ENCODE results near the gene RGS13. TPM values are rescaled to one million over a fixed set of nuclear protein-coding genes. Genes with fewer than 3 reads are reported as not detected.

Gene RGS13
- total and polyA plus RNA-seq, 10 of the 15 experiments (the other 5 are each of a cell fraction or from before 2014, with no cell fraction given) = 0.23 to 16.0 (median 0.36) TPM; not detected in 1

DNA sequence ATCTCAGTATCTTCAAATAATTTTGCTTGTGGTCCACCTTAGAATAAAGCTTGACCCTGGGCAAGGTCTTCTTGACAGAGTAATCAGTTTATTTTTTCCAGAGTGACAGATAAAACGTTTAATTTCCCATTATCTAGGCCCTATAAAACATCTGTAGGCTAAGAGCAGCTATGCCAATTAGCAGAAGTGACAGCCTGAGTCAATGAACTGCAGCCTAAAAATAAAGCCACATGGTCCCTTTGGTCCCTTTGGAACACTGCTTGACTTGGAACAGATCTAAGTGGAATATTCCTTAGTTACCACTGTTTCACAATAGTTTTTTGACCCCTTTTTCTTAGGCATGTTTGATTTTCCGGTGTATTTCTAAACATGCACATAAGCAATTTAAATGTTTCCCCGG is 6.3 kb upstream of the RGS13 start (continued):
- TF ChIP-seq, protein P1, sequence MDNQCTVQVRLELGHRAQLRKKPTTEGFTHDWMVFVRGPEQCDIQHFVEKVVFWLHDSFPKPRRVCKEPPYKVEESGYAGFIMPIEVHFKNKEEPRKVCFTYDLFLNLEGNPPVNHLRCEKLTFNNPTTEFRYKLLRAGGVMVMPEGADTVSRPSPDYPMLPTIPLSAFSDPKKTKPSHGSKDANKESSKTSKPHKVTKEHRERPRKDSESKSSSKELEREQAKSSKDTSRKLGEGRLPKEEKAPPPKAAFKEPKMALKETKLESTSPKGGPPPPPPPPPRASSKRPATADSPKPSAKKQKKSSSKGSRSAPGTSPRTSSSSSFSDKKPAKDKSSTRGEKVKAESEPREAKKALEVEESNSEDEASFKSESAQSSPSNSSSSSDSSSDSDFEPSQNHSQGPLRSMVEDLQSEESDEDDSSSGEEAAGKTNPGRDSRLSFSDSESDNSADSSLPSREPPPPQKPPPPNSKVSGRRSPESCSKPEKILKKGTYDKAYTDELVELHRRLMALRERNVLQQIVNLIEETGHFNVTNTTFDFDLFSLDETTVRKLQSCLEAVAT (IDR thresholded peaks at IDR 0.05) = no peak
- TF ChIP-seq SMC3 (IDR thresholded peaks at IDR 0.05; ENCODE audit: borderline replicate concordance, low read length) = no peak
- no peak for TF ChIP-seq POLR2A (IDR thresholded peaks at IDR 0.05; ENCODE audit: low read depth, low read length)
- TF ChIP-seq GATAD2B (conservative IDR thresholded peaks at IDR 0.05; ENCODE audit: low read depth) = no peak
- no peak for TF ChIP-seq RAD21 (IDR thresholded peaks at IDR 0.05; ENCODE audit: insufficient read depth, low read depth, low read length)
- TF ChIP-seq MYB (IDR thresholded peaks at IDR 0.05; ENCODE audit: borderline replicate concordance, low read depth, low read length) = no peak
- no peak for TF ChIP-seq NR2C2 (IDR thresholded peaks at IDR 0.05; ENCODE audit: borderline replicate concordance, control insufficient read depth, insufficient read length, low read depth)
- TF ChIP-seq ZNF217 (IDR thresholded peaks at IDR 0.05) = no peak

DNA sequence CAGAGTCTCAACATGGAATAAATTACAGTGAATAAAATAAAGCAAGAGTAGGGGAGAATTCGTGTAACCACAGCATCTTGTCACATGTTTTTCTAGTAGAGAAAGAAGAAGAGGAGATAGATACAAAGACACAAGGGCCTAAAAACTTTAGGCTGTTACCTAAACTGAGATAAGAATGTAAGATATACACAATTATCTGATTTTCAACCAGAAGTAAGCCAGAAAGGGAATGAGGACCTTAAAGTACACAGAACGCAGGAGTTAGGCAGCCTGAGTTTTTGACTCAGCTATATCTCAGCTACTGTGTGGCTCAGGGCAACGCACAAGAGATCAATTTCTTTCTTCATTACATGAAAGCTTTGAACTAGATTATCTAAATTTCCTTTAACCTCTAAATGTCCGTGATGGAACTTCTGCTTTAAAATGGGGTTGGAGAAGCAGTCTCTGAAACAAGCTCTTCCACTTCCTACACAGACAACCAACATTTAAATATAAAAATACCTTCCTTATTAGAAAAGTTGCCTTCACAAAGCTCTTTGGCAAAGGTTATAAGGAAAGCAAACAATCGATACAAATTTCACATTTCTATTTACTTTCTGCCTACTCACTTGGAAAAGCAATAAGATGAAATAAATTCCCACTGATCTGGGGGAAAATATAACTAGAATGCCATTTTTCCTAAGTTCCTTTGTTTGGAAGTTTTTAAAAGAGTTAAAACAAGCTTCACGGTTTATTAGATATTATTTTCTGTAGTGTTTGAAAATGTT is 5.2 kb upstream of the RGS13 start:
- ATAC-seq = no peak
- ChIA-PET CTCF (interaction anchor here (0.8 to 3.8 kb wide), 6 partner anchors 9 to 157 kb away, joined by 3 to 28 read pairs (median 8); no protein-coding TSS in a partner anchor), POLR2A (no interaction called here), SMC1A (ENCODE audit: uncharacterized antibody, unreplicated experiment) (interaction anchor here (0.9 to 3.5 kb wide), 8 partner anchors 9 to 384 kb away, joined by 3 to 13 read pairs (median 4); no protein-coding TSS in a partner anchor), RAD21 (ENCODE audit: unreplicated experiment) (no interaction called here)
- Histone ChIP-seq H3K27me3 (replicated peaks in 1 of 2; ENCODE audit: control insufficient read depth in 2 of 2, insufficient read depth in 2 of 2, low read length in 1 of 2) (peaks cover 0 to 5% of the 10 kb centered on the region in 2 experiments; a peak in 2 of 4 replicates), H3K9ac (ENCODE audit: control insufficient read depth, insufficient read depth, low read length) (no peak overlapping the region), H3K9me3 (replicated peaks; ENCODE audit: control insufficient read depth, insufficient read depth, low read length) (no peaks in the 10 kb centered on the region), H4K20me1 (ENCODE audit: control insufficient read depth, insufficient read depth) (no peaks in the 10 kb centered on the region), H3K4me3 (no peak overlapping the region), H3K4me1 (ENCODE audit: control insufficient read depth, insufficient read depth, low read length) (no peaks in the 10 kb centered on the region), H2AFZ (ENCODE audit: control insufficient read depth, low read depth, low read length) (no peak overlapping the region), H3K4me2 (ENCODE audit: control insufficient read depth, insufficient read depth) (no peak overlapping the region), H3K79me2 (ENCODE audit: control insufficient read depth, insufficient read depth, low read length) (no peaks in the 10 kb centered on the region), H3K36me3 (ENCODE audit: control insufficient read depth in 2 of 2, insufficient read depth in 2 of 2, low read length in 1 of 2) (no peaks in the 10 kb centered on the region; a peak in 1 of 4 replicates), H3K27ac (ENCODE audit: control insufficient read depth, insufficient read depth) (no peak overlapping the region)
- no peak for FAIRE-seq
- in situ Hi-C loops (cut with MboI) (no loop called here), intact Hi-C loops (cut with micrococcal nuclease; ENCODE audit: unreplicated experiment) (no loop called here)
- no TSS peak for BruUV-seq (replicated peaks)
- 33% methylated on average over 6 of the region's 6 CpGs for WGBS (ENCODE audit: insufficient coverage, insufficient replicate concordance, low lambda C conversion rate, missing lambda C conversion rate)
- DNase-seq (ENCODE audit: low read depth, low spot score) = no peak
- TF ChIP-seq, protein P2, sequence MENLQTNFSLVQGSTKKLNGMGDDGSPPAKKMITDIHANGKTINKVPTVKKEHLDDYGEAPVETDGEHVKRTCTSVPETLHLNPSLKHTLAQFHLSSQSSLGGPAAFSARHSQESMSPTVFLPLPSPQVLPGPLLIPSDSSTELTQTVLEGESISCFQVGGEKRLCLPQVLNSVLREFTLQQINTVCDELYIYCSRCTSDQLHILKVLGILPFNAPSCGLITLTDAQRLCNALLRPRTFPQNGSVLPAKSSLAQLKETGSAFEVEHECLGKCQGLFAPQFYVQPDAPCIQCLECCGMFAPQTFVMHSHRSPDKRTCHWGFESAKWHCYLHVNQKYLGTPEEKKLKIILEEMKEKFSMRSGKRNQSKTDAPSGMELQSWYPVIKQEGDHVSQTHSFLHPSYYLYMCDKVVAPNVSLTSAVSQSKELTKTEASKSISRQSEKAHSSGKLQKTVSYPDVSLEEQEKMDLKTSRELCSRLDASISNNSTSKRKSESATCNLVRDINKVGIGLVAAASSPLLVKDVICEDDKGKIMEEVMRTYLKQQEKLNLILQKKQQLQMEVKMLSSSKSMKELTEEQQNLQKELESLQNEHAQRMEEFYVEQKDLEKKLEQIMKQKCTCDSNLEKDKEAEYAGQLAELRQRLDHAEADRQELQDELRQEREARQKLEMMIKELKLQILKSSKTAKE (IDR thresholded peaks at IDR 0.05; ENCODE audit: low read depth, poor library complexity, severe bottlenecking) = no peak
- TF ChIP-seq ZNF207 (IDR thresholded peaks at IDR 0.05; ENCODE audit: borderline replicate concordance) (no peak), POLR2AphosphoS5 (IDR thresholded peaks at IDR 0.05; ENCODE audit: low read length) (no peak), POLR2AphosphoS2 (IDR thresholded peaks at IDR 0.05; ENCODE audit: low read depth, low read length) (no peak), MTA2 (IDR thresholded peaks at IDR 0.05; ENCODE audit: low read depth) (no peak), KAT2A (conservative IDR thresholded peaks at IDR 0.05; ENCODE audit: control insufficient read depth, low read depth, low read length) (no peak), SIN3A (IDR thresholded peaks at IDR 0.05; ENCODE audit: low read depth, low read length) (no peak)
- TF ChIP-seq, protein P3, sequence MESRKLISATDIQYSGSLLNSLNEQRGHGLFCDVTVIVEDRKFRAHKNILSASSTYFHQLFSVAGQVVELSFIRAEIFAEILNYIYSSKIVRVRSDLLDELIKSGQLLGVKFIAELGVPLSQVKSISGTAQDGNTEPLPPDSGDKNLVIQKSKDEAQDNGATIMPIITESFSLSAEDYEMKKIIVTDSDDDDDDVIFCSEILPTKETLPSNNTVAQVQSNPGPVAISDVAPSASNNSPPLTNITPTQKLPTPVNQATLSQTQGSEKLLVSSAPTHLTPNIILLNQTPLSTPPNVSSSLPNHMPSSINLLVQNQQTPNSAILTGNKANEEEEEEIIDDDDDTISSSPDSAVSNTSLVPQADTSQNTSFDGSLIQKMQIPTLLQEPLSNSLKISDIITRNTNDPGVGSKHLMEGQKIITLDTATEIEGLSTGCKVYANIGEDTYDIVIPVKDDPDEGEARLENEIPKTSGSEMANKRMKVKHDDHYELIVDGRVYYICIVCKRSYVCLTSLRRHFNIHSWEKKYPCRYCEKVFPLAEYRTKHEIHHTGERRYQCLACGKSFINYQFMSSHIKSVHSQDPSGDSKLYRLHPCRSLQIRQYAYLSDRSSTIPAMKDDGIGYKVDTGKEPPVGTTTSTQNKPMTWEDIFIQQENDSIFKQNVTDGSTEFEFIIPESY (IDR thresholded peaks at IDR 0.05) = no peak
- TF ChIP-seq, protein P4, sequence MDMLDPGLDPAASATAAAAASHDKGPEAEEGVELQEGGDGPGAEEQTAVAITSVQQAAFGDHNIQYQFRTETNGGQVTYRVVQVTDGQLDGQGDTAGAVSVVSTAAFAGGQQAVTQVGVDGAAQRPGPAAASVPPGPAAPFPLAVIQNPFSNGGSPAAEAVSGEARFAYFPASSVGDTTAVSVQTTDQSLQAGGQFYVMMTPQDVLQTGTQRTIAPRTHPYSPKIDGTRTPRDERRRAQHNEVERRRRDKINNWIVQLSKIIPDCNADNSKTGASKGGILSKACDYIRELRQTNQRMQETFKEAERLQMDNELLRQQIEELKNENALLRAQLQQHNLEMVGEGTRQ (IDR thresholded peaks at IDR 0.05; ENCODE audit: borderline replicate concordance, low read depth, low read length) = no peak
